ENCODE results near the gene CDH23. TPM values are rescaled to one million over a fixed set of nuclear protein-coding genes. Genes with fewer than 3 reads are reported as not detected.

CDH23 gene
- total and polyA plus RNA-seq, 7 donors: 1.00 to 3.8 (median 1.9) TPM

DNA sequence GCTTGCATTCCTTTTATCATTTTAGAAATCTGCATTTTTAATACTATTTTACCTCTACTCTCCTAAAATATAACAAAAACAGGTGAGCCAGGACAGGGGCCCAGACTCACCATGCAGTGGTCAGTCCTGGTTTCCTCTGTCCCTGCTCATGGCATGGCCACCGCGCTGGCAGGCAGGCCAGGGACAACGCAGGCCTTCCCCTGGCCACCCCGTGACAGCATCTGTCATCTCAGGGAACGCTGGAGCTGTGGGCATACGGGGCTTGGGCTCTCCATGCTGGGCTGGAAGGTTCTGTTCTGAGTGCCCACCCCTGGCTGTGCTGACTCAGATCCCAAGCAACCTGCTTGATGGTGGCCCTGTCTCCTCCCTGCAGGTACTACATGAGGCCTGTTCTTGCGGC, 35.1 kb upstream of the CDH23 start:
- peaks cover 0 to 13% of the 10 kb centered on the region in 2 donors for H3K36me3 ChIP-seq (ENCODE audit: insufficient read depth in 1 of 2, low read depth in 1 of 2)
- H3K9me3 ChIP-seq: no peaks in the 10 kb centered on the region
- intact Hi-C loops (cut with DNase I): no loop called here
- TF ChIP-seq, protein P1, sequence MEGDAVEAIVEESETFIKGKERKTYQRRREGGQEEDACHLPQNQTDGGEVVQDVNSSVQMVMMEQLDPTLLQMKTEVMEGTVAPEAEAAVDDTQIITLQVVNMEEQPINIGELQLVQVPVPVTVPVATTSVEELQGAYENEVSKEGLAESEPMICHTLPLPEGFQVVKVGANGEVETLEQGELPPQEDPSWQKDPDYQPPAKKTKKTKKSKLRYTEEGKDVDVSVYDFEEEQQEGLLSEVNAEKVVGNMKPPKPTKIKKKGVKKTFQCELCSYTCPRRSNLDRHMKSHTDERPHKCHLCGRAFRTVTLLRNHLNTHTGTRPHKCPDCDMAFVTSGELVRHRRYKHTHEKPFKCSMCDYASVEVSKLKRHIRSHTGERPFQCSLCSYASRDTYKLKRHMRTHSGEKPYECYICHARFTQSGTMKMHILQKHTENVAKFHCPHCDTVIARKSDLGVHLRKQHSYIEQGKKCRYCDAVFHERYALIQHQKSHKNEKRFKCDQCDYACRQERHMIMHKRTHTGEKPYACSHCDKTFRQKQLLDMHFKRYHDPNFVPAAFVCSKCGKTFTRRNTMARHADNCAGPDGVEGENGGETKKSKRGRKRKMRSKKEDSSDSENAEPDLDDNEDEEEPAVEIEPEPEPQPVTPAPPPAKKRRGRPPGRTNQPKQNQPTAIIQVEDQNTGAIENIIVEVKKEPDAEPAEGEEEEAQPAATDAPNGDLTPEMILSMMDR (IDR thresholded peaks at IDR 0.05): no peak
- no peaks in the 10 kb centered on the region for H3K27me3 ChIP-seq (ENCODE audit: insufficient read depth in 3 of 3, low read length in 2 of 3)
- ATAC-seq (no peak), DNase-seq (no peak)
- H3K27ac ChIP-seq: no peak overlapping the region
- H3K4me3 ChIP-seq: no peak overlapping the region
- no peaks in the 10 kb centered on the region for H3K4me1 ChIP-seq
- WGBS, 3 donors: 93 to 95% (median 94%) methylated on average over 7 of the region's 7 CpGs

DNA sequence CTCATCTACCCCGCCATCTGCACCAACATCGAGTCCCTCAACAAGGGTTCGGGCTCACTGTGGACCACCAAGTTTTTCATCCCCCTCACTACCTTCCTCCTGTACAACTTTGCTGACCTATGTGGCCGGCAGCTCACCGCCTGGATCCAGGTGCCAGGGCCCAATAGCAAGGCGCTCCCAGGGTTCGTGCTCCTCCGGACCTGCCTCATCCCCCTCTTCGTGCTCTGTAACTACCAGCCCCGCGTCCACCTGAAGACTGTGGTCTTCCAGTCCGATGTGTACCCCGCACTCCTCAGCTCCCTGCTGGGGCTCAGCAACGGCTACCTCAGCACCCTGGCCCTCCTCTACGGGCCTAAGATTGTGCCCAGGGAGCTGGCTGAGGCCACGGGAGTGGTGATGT, 34.6 kb upstream of the CDH23 start:
- ATAC-seq (no peak), DNase-seq (no peak)
- H3K27me3 ChIP-seq (ENCODE audit: insufficient read depth in 3 of 3, low read length in 2 of 3): no peaks in the 10 kb centered on the region
- H3K4me1 ChIP-seq: no peaks in the 10 kb centered on the region
- H3K4me3 ChIP-seq: no peak overlapping the region
- no peaks in the 10 kb centered on the region for H3K9me3 ChIP-seq
- WGBS, 3 donors: 94 to 96% (median 95%) methylated on average over 16 of the region's 16 CpGs
- intact Hi-C loops (cut with DNase I): no loop called here
- no peak overlapping the region for H3K27ac ChIP-seq
- peaks cover 0 to 10% of the 10 kb centered on the region in 2 donors for H3K36me3 ChIP-seq (ENCODE audit: insufficient read depth in 1 of 2, low read depth in 1 of 2)
- TF ChIP-seq, protein P1 (IDR thresholded peaks at IDR 0.05): no peak

DNA sequence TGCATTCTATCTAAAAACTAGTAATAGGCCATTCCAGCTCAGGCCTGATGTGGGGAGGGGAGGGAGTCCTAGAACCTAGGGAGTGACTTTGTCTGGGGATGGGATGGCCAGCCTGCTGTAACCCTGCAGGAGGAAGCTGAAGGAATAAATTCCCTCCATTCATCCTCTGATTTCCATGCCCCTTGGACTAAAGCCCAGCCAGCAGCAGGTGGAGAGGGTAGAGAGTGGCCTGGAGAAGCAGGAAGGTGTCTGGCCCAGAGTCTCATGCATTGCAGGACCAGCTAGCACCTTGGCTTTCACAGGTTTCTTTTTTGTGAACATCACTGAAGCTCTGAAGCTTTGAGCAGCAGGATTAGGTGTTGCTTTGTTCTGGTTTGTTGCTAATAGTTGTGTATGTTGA, 32.8 kb upstream of the CDH23 start:
- peaks cover 0 to 7% of the 10 kb centered on the region in 2 donors for H3K36me3 ChIP-seq (ENCODE audit: insufficient read depth in 1 of 2, low read depth in 1 of 2)
- TF ChIP-seq, protein P1 (IDR thresholded peaks at IDR 0.05): no peak
- H3K27ac ChIP-seq: no peak overlapping the region
- no peaks in the 10 kb centered on the region for H3K4me1 ChIP-seq
- no peak overlapping the region for H3K4me3 ChIP-seq
- intact Hi-C loops (cut with DNase I): no loop called here
- ATAC-seq (no peak), DNase-seq (no peak)
- no peaks in the 10 kb centered on the region for H3K27me3 ChIP-seq (ENCODE audit: insufficient read depth in 3 of 3, low read length in 2 of 3)
- no peaks in the 10 kb centered on the region for H3K9me3 ChIP-seq

DNA sequence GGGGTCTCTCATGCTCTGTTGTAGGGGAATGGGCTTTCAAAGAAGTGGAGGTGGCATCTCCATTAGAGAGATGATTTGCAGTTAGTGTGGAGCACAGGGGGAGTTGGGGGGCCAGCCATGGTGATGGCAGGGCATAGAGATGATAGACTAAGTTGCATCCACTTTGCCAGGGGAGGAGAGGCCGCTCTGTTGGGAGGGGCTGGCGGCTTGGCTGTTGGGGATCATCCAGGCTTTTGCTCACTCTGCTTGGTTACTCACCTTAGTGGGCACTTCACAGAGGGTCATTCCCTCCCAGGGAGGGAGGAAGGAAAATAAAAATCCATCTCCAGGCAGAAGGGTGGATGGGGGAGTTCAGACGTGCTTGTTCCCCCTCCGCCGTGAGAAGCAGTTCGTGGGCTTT, 31.4 kb upstream of the CDH23 start:
- Histone ChIP-seq H3K9me3 (no peaks in the 10 kb centered on the region), H3K27ac (no peak overlapping the region), H3K4me1 (no peaks in the 10 kb centered on the region), H3K27me3 (ENCODE audit: insufficient read depth in 3 of 3, low read length in 2 of 3) (no peaks in the 10 kb centered on the region), H3K4me3 (no peak overlapping the region), H3K36me3 (ENCODE audit: insufficient read depth in 1 of 2, low read depth in 1 of 2) (peaks cover 0 to 7% of the 10 kb centered on the region in 2 donors)
- WGBS, 3 donors: 92 to 98% (median 94%) methylated on average over 6 of the region's 6 CpGs
- intact Hi-C loops (cut with DNase I): no loop called here
- TF ChIP-seq, protein P1 (IDR thresholded peaks at IDR 0.05): no peak
- DNase-seq (no peak), ATAC-seq (no peak)

DNA sequence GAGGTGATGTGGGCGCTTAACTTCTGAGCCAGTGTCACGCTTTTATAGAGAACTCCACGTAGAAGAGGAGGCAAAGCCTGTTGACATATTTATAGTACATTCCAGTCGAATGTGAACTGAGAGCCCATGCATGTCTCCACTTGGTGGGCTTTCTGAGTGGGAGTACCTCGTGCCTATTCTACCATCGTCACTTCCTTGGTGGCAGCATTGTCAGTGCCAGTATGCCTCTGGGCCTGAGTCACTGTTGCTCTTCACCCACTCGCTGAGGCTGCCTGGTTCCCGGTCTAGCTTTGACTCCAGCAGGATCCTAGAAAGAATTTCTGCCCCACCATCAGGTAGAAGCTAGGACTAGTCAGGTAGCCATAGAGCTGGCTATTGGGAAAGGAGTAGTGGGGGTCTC, 30.0 kb upstream of the CDH23 start:
- DNase-seq (no peak), ATAC-seq (no peak)
- H3K4me1 ChIP-seq: no peaks in the 10 kb centered on the region
- TF ChIP-seq, protein P1 (IDR thresholded peaks at IDR 0.05): no peak
- WGBS, 3 donors: 79 to 90% (median 87%) methylated on average over 8 of the region's 8 CpGs
- H3K27ac ChIP-seq: no peak overlapping the region
- H3K36me3 ChIP-seq (ENCODE audit: insufficient read depth in 1 of 2, low read depth in 1 of 2): peaks cover 0 to 7% of the 10 kb centered on the region in 2 donors
- no peak overlapping the region for H3K4me3 ChIP-seq
- no peaks in the 10 kb centered on the region for H3K27me3 ChIP-seq (ENCODE audit: insufficient read depth in 3 of 3, low read length in 2 of 3)
- no peaks in the 10 kb centered on the region for H3K9me3 ChIP-seq
- intact Hi-C loops (cut with DNase I): no loop called here

All from psoas muscle (tissue), 8 donors.